Kidney glomerular epithelial cell (primary cell): Measurements from ENCODE around the gene CST9.
A peak's percentile ranks its signal among the peaks of the same experiment; 100 is the strongest.
"Not testable (repeated sequence)": the region's sequence is repeated elsewhere in the genome, so short reads cannot be mapped to it uniquely, and the experiment has no call there.

Source experiments
- DNase-seq: peaks from one replicate; lab custom pipeline; 2025; lab: John Stamatoyannopoulos, UW

CST9 gene

DNA sequence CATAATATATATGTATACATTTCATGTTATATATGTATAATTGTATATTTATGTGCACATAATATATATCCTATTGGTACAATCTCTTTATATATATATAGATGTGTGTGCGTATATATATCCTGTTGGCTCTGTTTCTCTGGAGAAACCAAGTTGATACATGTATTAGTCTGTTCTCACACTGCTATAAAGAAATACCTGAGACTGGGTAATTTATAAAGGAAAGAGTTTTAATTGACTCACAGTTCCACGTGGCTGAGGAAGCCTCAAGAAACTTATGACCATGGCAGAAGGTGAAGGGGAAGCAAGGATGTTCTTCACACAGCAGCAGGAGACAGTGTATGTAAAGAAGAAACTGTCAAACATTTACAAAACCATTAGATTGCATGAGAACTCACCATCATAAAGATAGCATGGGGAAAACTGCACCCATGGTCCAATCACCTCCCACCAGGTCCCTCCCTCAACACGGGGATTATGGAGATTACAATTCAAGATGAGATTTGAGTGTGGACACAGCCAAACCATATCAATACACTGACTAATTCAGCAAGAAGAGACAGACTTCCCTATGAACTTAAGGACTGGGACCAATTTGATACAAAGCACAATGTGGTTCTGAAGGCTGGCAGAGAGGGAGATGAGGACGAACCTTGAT is 18.1 kb upstream of the CST9 start:
- no peak for DNase-seq

DNA sequence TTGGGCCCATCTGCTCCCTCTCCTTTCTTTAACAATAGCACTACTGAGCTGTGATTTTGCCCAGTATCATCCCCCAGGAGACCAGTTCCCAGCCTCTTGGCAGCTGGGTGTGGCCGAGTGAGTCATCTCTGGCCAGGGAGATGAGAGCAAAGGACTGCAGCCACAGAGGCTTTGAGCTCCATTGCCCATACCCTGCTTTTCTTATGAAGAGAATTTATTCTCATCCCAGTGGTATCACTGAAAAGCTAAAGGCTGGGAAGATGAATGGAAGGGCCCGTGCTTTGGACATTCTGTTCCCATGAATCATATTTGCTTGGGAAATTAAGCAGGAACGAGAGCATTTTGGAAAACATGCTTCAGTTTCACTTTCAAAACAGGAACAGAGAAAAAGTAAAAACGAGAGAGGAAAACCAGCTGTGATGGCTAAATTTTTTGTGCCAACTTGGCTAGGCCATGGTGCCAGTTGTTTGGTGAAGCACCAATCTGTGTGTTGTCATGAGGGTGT is 17.2 kb upstream of the CST9 start:
- DNase-seq: peak; percentile 60

DNA sequence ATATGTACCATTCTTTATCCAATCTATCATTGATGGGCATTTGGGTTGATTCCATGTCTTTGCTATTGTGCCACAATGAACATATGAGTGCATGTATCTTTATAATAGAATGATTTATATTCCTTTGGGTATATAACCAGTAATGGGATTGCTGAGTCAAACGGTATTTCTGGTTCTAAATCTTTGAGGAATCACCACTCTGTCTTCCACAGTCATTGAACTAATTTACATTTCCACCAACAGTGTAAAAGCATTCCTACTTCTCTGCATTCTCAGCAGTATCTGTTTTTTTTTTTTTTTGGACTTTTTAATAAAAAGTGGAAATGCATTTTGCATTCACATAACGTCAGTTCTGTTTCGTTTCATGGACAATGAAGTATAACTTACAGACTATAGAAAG is 16.7 kb upstream of the CST9 start:
- not testable (repeated sequence) for DNase-seq

DNA sequence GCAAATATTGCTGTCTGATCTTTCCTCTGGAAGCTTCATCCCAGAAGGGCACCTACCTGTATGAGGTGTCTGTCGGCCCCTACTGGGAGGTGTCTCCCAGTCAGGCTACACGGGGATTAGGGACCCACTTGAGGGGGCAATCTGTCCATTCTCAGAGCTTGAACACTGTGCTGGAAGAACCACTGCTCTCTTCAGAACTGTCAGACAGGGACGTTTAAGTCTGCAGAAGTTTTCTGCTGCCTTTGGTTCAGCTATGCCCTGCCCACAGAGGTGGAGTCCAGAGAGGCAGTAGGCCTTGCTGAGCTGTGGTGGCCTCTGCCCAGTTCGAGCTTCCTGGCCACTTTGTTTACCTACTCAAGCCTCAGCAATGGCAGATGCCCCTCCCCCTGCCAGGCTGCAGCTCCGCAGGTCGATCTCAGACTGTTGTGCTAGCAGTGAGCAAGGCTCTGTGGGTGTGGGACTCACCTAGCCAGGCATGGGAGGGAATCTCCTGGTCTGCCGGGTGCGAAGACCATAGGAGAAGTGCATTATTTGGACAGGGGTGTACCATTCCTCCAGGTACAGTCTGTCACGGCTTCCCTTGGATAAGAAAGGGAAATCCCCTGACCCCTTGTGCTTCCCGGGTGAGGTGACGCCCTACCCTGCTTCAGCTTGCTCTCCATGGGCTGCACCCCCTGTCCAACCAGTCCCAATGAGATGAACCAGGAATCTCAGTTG is 15.1 kb upstream of the CST9 start:
- not testable (repeated sequence) for DNase-seq

DNA sequence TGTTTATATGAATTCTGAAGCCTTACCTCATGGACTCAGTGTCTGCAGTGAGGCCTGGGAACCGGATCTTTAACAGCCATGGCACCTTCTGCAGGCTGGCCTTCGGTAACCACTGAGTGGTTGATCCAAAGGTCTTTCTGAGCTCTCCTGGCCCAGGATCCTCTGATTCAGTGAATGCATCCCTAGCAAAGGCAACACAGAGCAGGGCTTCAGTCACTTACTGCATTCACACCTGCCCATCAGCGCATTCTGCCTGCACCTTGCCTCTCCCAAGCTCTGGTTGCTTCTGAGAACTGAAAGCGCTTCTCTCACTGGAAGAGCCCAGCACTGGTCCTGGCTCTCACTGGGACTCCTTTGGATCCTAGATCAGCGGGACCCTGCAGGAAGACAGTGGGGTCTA is 8.4 kb upstream of the CST9 start:
- DNase-seq: no peak

DNA sequence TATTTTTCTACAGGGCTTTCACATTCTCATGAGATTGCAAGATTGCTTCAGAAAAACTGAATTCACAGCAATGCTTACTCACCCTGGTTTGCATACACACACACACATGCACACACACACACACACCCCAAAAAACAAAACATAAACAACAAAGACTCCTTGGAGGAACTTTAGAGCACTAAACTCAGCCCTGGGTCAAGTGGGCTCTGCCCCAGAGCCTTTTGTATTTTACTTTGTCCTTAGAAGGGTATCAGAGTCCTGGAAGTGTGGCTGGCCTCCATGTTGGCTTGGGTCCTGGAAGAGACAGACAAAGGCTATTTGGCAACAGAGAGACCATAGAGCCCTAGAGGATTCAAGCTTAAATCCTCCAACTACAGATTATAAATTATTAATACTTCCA is 8.0 kb upstream of the CST9 start:
- no peak for DNase-seq

DNA sequence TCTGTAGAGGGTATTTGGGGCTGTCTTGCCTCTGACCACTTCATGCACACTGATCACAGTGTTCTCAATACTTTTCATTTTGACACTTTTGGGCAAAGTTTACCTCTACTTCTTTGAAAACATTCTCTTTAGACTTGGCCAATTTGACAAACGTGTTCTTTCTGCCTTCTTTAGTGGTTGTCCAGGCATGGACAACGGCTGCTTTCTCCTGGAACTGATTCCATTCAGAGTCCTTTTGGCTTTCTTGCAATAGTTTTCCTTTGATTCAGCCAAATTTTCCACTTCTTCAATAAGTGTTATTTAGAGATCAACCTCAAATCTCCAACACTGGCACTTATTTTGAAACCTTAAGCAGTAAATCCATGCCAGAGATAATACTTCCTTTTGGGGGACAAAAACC is 6.7 kb upstream of the CST9 start:
- no peak for DNase-seq

DNA sequence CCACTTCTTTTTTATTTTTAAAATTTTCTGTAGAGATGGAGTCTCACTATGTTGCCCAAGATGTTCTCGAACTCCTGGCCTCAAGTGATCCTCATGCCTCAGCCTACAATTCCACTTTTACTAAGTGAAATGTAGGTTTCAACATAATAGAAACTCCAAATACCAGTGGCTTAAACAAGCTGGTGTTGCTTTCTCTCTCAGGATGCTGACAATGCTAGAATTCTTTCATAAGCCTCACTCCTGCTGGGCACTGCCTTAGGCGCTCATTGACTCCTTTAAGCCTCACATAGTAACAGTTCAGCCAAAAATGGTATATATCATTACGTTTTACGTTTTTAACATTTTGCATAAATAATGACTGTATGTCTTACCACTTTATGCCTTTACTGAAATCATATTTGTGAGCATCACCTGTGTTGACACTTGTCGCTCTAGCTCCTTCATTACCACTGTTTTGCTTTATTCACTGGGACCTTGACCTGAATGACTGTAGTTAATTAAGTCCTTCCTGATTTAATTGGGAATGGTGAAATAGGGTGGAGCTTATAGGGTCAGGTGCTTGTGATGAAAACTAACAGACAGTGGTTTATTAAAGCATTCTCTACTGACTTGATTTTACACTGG is 3.9 kb upstream of the CST9 start:
- no peak for DNase-seq

DNA sequence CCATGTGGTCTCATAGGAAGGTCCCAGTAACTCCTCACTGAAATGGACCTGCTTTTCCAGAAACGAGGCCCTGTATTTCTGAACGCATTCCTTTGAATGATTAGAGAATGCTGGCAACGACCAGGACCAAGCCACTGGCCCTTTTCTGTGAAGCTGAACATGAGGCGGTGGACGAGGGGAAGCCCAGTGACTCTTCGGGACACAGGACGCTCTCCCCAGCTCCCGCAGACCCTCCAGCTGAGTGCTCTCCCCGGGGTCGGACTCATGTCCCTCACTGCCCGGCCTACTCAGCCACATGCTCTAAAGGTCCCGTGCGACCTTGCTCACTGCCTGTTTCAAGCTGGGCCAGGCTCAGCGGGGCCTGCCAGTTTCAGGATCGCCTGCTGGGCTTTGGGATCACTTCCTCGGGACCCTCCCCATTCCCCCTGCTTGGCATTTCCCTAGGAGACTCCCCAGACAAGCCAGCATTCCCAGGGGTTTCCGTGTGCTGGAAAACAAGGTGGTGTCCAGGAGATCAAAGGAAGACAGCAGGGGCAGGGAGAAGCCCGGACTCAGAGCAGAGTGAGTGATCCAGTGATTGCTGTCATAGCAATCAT is 2.6 kb upstream of the CST9 start:
- DNase-seq: no peak

DNA sequence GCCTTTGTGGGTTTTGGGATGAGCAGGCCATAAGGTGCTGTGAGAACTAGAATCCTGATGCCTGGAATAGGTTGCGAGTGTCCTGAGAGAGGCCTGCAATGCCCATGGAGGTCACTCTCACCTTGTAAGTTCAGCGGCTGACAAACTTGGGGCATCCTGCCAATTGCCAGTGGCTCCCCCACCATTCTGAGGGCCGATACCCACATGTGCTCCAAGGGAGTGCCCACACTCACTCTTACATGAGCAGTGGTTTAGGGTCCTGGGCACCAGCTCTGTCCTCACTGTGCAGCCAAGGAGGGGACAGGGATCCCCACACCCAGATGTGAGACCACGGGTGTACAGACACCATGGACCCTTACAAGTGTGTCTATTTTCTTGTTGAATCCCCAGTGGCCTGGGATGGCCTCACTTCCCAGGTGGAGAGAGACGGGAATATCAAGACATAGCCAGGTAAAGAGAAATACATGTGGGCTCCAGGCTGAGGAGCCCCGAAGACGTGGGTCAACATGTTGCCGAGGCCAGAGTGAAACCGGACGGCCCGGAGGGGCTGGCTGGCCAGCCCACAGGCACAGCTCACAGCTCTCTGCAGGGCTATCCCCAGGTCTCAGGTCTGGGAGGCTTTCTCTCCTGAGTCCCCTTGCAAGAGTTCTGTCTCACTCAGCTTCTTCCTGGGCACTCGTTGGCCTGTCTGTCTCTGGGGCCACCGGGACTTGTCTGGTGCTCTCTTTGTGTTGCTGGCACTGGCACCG is 2.0 kb upstream of the CST9 start:
- DNase-seq: no peak

DNA sequence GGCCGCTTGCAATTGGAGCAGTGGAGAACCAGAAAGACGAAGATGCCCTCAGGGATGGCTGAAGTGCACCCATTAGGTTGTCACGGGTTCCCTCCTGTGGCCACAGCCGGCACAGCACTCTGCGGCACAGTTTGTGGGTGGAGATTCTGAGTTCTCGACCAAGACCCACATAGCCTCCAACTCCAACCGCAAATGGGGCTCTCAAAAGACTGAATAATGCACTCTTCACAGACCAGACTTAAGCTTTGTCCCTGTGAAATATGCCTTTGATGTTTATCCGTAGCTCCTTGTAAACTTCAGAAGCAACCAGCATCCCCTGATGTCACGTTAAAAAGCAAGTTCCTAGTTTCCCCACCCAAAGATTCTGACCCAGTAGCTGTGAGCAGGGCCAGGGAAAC is 934 bp upstream of the CST9 start:
- DNase-seq: peak; percentile 67

DNA sequence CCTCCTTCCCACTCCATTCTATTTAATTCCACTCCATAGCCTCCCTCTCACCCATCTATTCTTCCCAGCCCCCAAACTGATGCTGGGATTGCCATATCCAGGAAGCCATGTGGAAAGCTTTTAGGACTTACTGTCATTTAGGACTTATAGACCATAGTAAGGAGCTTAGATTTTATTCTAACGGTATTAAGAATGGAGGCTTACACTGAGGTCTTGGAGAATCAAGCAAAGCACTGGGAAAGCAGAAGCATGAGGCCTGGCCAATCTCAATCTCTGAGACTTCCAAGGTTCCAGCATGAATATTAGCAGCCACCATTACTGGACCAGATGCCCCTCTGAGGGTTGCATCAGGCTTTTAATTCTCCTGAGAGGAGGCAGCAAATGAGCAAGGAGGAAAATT is 1.4 kb downstream of the CST9 start:
- no peak for DNase-seq

DNA sequence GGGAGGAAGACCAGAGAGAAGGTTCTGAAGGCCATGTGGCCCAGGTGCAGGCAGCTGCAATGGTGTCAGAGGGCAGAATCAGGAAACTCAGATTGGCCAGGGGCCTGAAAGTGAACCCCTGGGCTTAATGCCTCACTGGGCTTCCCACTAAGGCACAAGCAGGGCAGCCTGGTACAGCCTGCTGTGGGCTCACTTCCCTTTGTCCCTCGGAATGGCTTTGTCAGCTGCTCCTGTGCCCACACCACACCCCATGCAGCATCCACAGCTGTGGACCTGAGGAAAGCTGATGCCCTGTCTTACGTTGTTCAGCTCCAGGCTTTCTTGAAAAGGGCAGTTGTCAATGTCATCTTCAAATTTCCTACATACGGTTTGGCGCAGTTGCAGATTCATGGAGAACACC is 2.4 kb downstream of the CST9 start:
- no peak for DNase-seq

DNA sequence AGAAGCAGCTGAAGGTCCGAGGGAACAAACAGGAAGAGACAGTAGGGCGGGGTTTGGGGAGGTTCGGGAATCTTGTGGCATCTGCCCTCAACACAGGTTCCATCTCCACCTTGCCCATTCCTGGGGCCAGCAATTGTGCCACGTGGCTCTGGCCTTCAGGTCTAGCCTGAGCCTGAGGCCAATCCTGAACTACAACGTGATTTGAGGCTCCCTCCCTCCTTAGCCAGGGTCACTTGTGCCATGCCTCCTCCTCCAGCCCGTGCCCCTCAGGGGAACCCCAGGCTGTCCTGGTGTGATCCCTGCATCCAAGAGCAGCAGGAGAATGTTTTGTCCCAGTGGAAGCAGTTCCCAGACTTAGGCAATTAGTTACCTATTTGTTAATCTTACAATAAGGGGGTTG is 3.0 kb downstream of the CST9 start:
- no peak for DNase-seq

DNA sequence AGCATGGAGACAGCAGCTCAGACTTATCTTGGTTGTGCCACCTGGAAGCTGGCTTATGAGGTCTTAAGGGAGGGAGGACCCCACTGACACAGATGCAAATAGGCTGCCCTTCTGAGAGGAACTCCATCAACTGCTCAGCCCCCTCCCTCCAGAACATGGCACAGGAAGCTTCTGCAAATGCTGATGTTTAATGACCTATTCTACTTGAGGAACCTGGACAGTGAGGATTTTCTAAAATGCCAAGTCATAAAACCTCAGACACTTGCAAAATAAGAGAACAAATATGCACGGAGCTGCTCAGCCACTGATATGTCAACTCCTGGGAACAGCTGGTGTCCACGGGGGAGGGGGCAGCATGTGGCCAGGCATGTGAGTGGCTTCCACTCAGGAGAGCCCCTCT is 3.5 kb downstream of the CST9 start:
- no peak for DNase-seq

DNA sequence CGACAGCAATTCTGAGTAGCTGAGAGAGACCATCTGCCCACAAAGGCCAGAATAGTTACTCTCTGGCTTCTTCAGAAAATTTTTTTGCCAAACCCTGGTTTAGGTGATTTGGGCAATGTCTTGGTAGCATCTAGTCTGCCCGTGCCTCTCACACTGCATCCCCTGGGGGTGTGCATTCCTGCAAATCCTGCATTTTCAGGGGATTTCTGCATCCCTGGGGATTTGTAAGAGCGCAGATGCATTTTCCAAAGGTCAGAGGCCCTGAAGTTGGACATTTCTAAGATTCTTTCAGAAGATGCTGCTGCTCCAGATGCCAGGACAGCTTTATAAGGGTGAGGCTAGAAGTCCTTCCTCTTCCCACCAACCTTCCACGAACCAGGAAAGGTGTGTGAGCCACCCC is 4.0 kb downstream of the CST9 start:
- no peak for DNase-seq

DNA sequence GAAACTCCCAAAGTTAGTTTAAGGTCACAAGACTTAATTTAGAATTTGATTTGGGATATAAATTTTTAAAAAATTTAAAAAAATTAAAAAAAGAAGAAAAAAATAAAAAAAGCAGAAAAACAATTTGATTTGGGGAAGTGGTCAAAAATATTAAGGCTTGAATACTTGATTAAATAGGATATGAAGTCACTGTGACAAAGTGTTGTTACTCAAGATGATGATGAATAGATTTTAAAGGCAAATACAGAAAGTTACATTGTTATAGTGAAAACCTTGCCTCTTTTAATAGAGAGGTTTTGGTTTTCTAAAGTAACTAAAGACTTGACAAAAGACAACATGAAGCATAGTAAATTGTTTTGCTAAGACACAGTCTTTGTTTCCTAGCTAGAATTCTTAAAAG is 7.2 kb downstream of the CST9 start:
- no peak for DNase-seq

DNA sequence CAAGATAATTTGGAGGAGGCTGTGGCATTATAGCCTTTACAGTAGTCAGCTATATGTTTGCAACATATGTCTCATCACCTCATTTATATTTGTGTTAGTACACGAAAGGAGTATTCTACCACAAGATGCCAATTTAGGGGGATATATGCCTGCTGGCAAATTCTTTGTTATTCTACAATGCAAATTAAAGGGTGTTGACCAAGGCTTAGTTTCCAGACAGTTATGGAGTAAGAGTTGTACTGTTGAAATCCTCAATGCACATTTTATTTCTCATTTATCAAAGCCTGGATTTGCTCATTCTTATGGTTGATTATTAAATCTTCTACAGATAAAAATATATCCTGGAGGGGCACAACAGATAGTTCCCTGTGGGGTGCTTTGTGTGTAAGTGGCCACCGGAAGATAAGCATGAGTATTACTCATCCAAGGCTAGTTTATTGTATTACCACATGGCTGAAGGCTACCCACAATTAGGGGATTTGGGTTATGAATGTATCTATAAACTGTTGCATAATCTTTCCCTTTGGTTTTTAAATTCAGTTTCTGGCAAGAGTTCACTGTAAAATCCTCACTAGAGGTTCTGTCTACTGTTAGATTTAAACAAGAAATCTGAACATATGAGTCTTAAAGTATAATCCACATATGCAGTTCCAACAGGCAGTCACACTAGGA is 9.0 kb downstream of the CST9 start:
- DNase-seq: no peak

DNA sequence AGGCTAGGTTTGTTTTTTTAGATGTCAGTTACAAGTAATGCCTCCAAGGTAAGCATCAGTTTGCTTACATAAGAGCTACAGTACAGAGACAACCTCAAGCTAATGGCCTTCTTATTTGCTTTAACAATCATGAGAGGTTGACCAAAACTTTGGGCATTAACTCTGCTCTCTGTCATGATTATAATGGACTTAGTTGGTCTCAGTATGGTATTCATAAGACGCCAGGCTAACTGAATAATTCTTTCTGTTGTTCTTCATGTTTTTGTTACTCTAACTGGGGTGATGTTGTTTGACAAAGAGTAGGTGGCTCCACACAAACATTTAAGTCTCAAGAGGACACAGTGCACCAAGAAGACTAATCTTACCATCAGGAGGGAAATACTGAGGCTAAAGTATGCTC is 9.8 kb downstream of the CST9 start:
- no peak for DNase-seq

DNA sequence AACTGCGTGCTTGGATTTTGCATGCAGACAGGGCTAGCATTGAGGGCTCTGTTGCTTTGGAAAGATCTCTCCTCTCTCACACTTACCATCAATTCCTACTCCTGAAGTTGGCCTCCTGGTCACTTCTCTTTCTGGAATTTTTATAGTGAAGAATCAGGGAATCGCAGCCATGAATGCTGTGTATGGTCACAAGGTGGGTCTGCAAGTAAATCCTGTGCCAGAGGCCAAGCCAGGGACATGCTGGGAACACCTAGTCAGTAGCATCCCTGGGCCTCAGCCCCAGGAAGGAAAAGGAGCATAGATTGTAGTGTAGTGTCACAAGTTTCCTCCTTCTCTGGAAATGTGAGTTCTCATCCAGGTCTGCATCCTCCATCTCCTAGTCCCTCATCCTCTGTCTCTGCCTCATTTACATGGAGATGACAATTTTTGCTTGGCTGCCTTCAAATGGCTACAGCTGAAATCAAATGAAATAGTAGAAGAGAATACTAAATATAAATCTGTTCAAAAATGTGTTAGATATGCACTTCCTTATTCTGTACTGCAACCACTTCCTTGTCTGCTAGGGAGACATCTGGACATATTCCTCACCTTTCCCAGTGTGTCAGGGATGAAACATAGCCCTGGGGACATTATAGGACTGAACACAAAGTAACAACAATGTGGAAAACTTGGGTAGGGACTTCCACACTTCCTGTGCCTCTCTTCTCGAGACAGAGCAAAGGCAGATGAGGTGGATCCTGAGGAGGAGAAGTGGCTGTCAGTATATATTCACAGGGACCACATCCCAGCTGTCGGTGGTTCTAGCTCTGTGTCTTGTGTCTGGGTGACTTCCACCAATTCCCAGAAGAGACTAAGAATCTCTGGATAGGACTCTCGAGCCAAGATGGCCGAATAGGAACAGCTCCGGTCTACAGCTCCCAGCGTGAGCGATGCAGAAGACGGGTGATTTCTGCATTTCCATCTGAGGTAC is 17.0 kb downstream of the CST9 start:
- DNase-seq: no peak

DNA sequence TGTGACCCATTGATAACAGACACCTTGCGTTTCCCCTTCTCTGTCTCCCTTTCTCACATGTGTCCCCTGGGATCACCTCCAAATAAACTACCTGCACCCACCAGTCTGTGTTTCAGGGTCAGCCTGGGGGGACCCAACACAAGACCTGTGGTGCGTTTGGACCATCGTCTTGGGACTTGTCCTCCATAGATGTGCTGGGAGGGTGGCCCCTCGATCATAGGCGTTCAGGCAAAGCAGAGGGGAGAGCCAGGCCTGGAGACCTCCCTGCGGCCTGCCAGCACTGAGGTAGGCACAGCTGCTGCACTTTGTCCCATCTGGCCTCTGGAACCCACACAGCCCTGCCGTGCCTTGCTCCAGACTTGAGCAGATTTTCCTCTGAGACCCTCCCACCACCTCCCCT is 18.1 kb downstream of the CST9 start:
- DNase-seq: no peak
